SIG-M5 treated with dmso at 0.1 percent for 504 hours (cell line): ENCODE measurements around the gene METTL9.
"Not testable (repeated sequence)": the region's sequence is repeated elsewhere in the genome, so short reads cannot be mapped to it uniquely, and the experiment has no call there.

Experiments
- DNase-seq: peaks from one replicate; lab custom pipeline; 2025; ENCODE audit not compliant: unreplicated experiment; lab: John Stamatoyannopoulos, UW

METTL9 gene

GRCh38 chr16:21599122-21600030 lies at the start of gene METTL9:
TSS of gene METTL9 (plus strand) at chr16:21599577. CDS start at chr16:21599734, 157 bp downstream.
- DNase-seq: peak; percentile 90

- not testable (repeated sequence) for DNase-seq
Observed at GRCh38 chr16:21549975-21550374, 49.4 kb upstream of the METTL9 start.

GRCh38 chr16:21550435-21550834 lies 48.9 kb upstream of the METTL9 start:
- not testable (repeated sequence) for DNase-seq

- not testable (repeated sequence) for DNase-seq
Observed at GRCh38 chr16:21551076-21551475, 48.3 kb upstream of the METTL9 start.

- not testable (repeated sequence) for DNase-seq
Observed at GRCh38 chr16:21551600-21551999, 47.8 kb upstream of the METTL9 start.

GRCh38 chr16:21553481-21554296 lies 45.7 kb upstream of the METTL9 start:
- not testable (repeated sequence) for DNase-seq

GRCh38 chr16:21554795-21555585 lies 44.4 kb upstream of the METTL9 start:
- peak; percentile 89 for DNase-seq

GRCh38 chr16:21555621-21556020 lies 43.8 kb upstream of the METTL9 start:
- not testable (repeated sequence) for DNase-seq

- not testable (repeated sequence) for DNase-seq
Observed at GRCh38 chr16:21556026-21556595, 43.3 kb upstream of the METTL9 start.

- DNase-seq: not testable (repeated sequence)
Observed at GRCh38 chr16:21556651-21557241, 42.6 kb upstream of the METTL9 start.

GRCh38 chr16:21560462-21560861 lies 38.9 kb upstream of the METTL9 start:
- no peak for DNase-seq

- DNase-seq: no peak
Observed at GRCh38 chr16:21563676-21564075, 35.7 kb upstream of the METTL9 start.

GRCh38 chr16:21564367-21564766 lies 35.0 kb upstream of the METTL9 start:
- not testable (repeated sequence) for DNase-seq

- DNase-seq: no peak
Observed at GRCh38 chr16:21565507-21565860, 33.9 kb upstream of the METTL9 start.

- peak; percentile 44 for DNase-seq
Observed at GRCh38 chr16:21565861-21566669, 33.3 kb upstream of the METTL9 start.

- no peak for DNase-seq
Observed at GRCh38 chr16:21566891-21567414, 32.4 kb upstream of the METTL9 start.

GRCh38 chr16:21567496-21567895 lies 31.9 kb upstream of the METTL9 start:
- not testable (repeated sequence) for DNase-seq

GRCh38 chr16:21568502-21569189 lies 30.7 kb upstream of the METTL9 start:
- DNase-seq: no peak

GRCh38 chr16:21570676-21571017 lies 28.7 kb upstream of the METTL9 start:
- DNase-seq: no peak
